Osteoblast (primary cell): ENCODE measurements around the gene CLDN20. TPM values are rescaled to one million over a fixed set of nuclear protein-coding genes. Genes with fewer than 3 reads are reported as not detected.

Source experiments
- DNase-seq: peaks from one replicate; pipeline ENCODE4 v3.0.0; 2011; ENCODE audit warnings: low spot score, mixed read lengths; ENCODE audit not compliant: insufficient read length; ENCODE audit errors: missing footprints
- H2AFZ ChIP-seq: 2 replicates; pipeline ENCODE4 v1.6.0; 2011; ENCODE audit warnings: mild to moderate bottlenecking, low read length
- H3K27ac ChIP-seq: 2 replicates; pipeline ENCODE4 v1.5.1; 2011; ENCODE audit warnings: mild to moderate bottlenecking, low read depth, low read length, moderate library complexity
- H3K27me3 ChIP-seq: 2 replicates; pipeline ENCODE4 v1.6.0; 2012; ENCODE audit warnings: mild to moderate bottlenecking, control low read depth, inconsistent platforms, low read length, moderate library complexity; ENCODE audit not compliant: insufficient read depth
- H3K36me3 ChIP-seq: 2 replicates; pipeline ENCODE4 v1.5.1; 2011; ENCODE audit warnings: mild to moderate bottlenecking, low read length, control low read depth, moderate library complexity; ENCODE audit not compliant: insufficient read depth
- H3K4me1 ChIP-seq: 2 replicates; pipeline ENCODE4 v1.5.1; 2011; ENCODE audit warnings: mild to moderate bottlenecking, low read length, control low read depth, moderate library complexity; ENCODE audit not compliant: insufficient read depth
- H3K4me2 ChIP-seq: 2 replicates; pipeline ENCODE4 v1.6.0; 2011; ENCODE audit warnings: mild to moderate bottlenecking, low read length; ENCODE audit not compliant: insufficient read depth
- H3K4me3 ChIP-seq: fragments of 200-600 bp; sonication (generic); 3 replicates; pipeline ENCODE4 v1.5.1; 2012; ENCODE audit warnings: mild to moderate bottlenecking, low read length, inconsistent platforms; ENCODE audit not compliant: insufficient read depth
- H3K79me2 ChIP-seq: 2 replicates; pipeline ENCODE4 v1.6.0; 2012; ENCODE audit warnings: mild to moderate bottlenecking, low read length, control low read depth, inconsistent platforms; ENCODE audit not compliant: insufficient read depth
- H3K9me3 ChIP-seq: 2 replicates; pipeline ENCODE4 v1.5.1; 2011; ENCODE audit warnings: low read depth, low read length, control low read depth
- H4K20me1 ChIP-seq: 2 replicates; pipeline ENCODE4 v1.6.0; 2012; ENCODE audit warnings: mild to moderate bottlenecking, low read length, control low read depth; ENCODE audit not compliant: insufficient read depth
- CTCF ChIP-seq: IDR thresholded peaks from 2 replicates; pipeline ENCODE4 v1.5.1; 2011; ENCODE audit warnings: mild to moderate bottlenecking, low read depth, low read length, moderate library complexity; ENCODE audit errors: extremely low read depth
- total RNA-seq: library from RNA; depleted of rRNA; stranded (reverse); fragments of >200 nt; gene quantifications from 2 replicates; pipeline ENCODE4 v1.2.3, GENCODE V29; 2012

Gene CLDN20
- total RNA-seq, 1 donor = not detected

GRCh38 chr6:155273431-155273830 lies 9.6 kb downstream of the CLDN20 start:
- Histone ChIP-seq H3K79me2 (peaks cover 6% of the 10 kb centered on the region), H3K4me3 (no peak overlapping the region)
- no peak for TF ChIP-seq CTCF

GRCh38 chr6:155274106-155274505 lies 10.3 kb downstream of the CLDN20 start:
- Histone ChIP-seq H3K79me2 (peaks cover 7% of the 10 kb centered on the region), H2AFZ (no peak overlapping the region), H3K4me1 (peaks cover 43% of the 10 kb centered on the region), H3K9me3 (no peaks in the 10 kb centered on the region), H4K20me1 (no peaks in the 10 kb centered on the region), H3K27me3 (no peaks in the 10 kb centered on the region), H3K4me3 (no peak overlapping the region), H3K4me2 (peak overlapping the region; percentile 54), H3K36me3 (no peaks in the 10 kb centered on the region), H3K27ac (peak overlapping the region; percentile 66)
- DNase-seq = no peak
- no peak for TF ChIP-seq CTCF

More at GRCh38 chr6:155273431-155273830, 9.6 kb downstream of the CLDN20 start:
- H3K4me1 ChIP-seq = peaks cover 43% of the 10 kb centered on the region
- H4K20me1 ChIP-seq = no peaks in the 10 kb centered on the region
- no peaks in the 10 kb centered on the region for H3K27me3 ChIP-seq
- peak; percentile 74 for DNase-seq
- H2AFZ ChIP-seq = no peak overlapping the region
- H3K4me2 ChIP-seq = peak overlapping the region; percentile 54
- peak overlapping the region; percentile 66 for H3K27ac ChIP-seq
- no peaks in the 10 kb centered on the region for H3K36me3 ChIP-seq
- no peaks in the 10 kb centered on the region for H3K9me3 ChIP-seq

GRCh38 chr6:155274533-155274932 lies 10.7 kb downstream of the CLDN20 start:
- Histone ChIP-seq H3K4me2 (peak overlapping the region; percentile 54), H3K79me2 (peaks cover 7% of the 10 kb centered on the region), H3K36me3 (no peaks in the 10 kb centered on the region), H3K4me1 (peaks cover 43% of the 10 kb centered on the region), H3K9me3 (no peaks in the 10 kb centered on the region), H4K20me1 (no peaks in the 10 kb centered on the region), H3K4me3 (no peak overlapping the region), H3K27me3 (no peaks in the 10 kb centered on the region), H3K27ac (peak overlapping the region; percentile 66), H2AFZ (no peak overlapping the region)
- DNase-seq = peak; percentile 66
- TF ChIP-seq CTCF = no peak

GRCh38 chr6:155275808-155276480 lies 12.1 kb downstream of the CLDN20 start:
- DNase-seq = no peak
- Histone ChIP-seq H3K27me3 (no peaks in the 10 kb centered on the region), H3K79me2 (peaks cover 3% of the 10 kb centered on the region), H2AFZ (peak overlapping the region; percentile 1), H3K27ac (no peak overlapping the region), H3K9me3 (no peaks in the 10 kb centered on the region), H3K4me3 (no peak overlapping the region), H3K4me2 (no peak overlapping the region), H3K36me3 (peaks cover 8% of the 10 kb centered on the region), H4K20me1 (no peaks in the 10 kb centered on the region), H3K4me1 (peaks cover 43% of the 10 kb centered on the region)
- no peak for TF ChIP-seq CTCF
